ENCODE results near the gene EME2. TPM values are rescaled to one million over a fixed set of nuclear protein-coding genes. Genes with fewer than 3 reads are reported as not detected.

EME2 gene
- total and polyA plus RNA-seq, 2 of the 13 experiments (the other 11 are each of a cell fraction or from before 2014, with no cell fraction given), result 4.4 to 7.6 TPM

DNA sequence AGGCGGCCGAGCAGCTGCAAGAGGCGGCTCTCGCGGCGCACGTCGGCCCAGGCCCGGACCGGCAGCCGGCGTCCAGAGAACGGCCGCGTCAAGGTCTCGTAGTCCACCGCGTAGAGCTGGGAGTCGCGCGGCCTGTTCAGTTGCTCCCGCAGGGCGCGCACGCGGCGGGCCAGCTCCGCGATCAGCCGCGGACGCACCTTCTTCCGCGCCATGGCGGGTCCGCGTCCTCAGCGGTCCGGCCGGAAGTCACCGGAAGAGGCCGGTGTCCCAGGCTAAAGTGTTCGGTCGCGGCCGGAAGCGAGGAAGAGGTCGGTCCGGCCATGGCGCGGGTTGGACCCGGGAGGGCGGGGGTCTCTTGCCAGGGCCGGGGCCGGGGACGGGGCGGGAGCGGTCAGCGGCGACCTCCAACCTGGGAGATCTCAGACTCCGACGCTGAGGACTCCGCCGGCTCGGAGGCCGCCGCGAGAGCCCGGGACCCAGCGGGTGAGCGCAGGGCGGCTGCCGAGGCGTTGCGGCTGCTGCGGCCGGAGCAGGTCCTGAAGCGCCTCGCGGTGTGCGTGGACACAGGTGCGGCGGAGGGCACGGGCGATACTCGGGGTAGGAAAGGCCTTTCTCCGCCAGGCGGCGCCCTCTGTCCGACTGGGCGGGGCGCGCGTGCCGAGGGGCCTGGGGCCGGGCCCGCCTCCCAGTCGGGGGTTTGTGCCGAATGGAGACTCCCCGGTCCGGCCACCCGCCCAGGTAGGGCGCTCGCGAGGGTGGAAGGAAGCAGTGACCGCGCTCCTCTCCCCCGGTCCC is 495 bp downstream of the EME2 start, which contains the start of gene MRPS34 (continued):
- peak; percentile 6; the same call in 1 of the 2 replicates for TF ChIP-seq ZNF878 (CRISPR knock-in tag; IDR thresholded peaks at IDR 0.05)
- TF ChIP-seq ZNF350 (CRISPR knock-in tag; IDR thresholded peaks at IDR 0.05; ENCODE audit: borderline replicate concordance, low read depth), result no peak
- TF ChIP-seq SOX13 (IDR thresholded peaks at IDR 0.05), result no peak
- 0 out of 4 replicates have a peak, but pooled peaks of 1 of the 2 experiments have one; percentile 32 for TF ChIP-seq SOX13 (CRISPR knock-in tag; conservative IDR thresholded peaks at IDR 0.05 in 1 of 2, IDR thresholded peaks at IDR 0.05 in 1 of 2)
- TF ChIP-seq, protein P1, sequence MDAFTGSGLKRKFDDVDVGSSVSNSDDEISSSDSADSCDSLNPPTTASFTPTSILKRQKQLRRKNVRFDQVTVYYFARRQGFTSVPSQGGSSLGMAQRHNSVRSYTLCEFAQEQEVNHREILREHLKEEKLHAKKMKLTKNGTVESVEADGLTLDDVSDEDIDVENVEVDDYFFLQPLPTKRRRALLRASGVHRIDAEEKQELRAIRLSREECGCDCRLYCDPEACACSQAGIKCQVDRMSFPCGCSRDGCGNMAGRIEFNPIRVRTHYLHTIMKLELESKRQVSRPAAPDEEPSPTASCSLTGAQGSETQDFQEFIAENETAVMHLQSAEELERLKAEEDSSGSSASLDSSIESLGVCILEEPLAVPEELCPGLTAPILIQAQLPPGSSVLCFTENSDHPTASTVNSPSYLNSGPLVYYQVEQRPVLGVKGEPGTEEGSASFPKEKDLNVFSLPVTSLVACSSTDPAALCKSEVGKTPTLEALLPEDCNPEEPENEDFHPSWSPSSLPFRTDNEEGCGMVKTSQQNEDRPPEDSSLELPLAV (CRISPR knock-in tag; conservative IDR thresholded peaks at IDR 0.05; ENCODE audit: low read depth), result no peak
- peak; percentile 69 for TF ChIP-seq XRCC5 (optimal IDR thresholded peaks at IDR 0.05; ENCODE audit: low read length)
- peak in 1 of 2 experiments; percentile 21; a peak in 1 of 4 replicates for TF ChIP-seq EP300 (IDR thresholded peaks at IDR 0.05; ENCODE audit: low read depth in 2 of 2, low read length in 2 of 2)
- no peak for TF ChIP-seq EP300 (CRISPR knock-in tag; IDR thresholded peaks at IDR 0.05; ENCODE audit: borderline replicate concordance)
- peak; percentile 83; the same call in 1 of the 2 replicates for TF ChIP-seq ZNF768 (CRISPR knock-in tag; IDR thresholded peaks at IDR 0.05)
- 0 out of 2 replicates have a peak, but pooled peaks have one; percentile 14 for TF ChIP-seq ZNF816 (CRISPR knock-in tag; IDR thresholded peaks at IDR 0.05; ENCODE audit: borderline replicate concordance)
- no peak for TF ChIP-seq ZBTB1 (CRISPR knock-in tag; IDR thresholded peaks at IDR 0.05; ENCODE audit: borderline replicate concordance)
- peak; percentile 8; the same call in 1 of the 2 replicates for TF ChIP-seq THRA (CRISPR knock-in tag; IDR thresholded peaks at IDR 0.05; ENCODE audit: borderline replicate concordance)
- TF ChIP-seq ZNF724P (CRISPR knock-in tag; IDR thresholded peaks at IDR 0.05; ENCODE audit: borderline replicate concordance), result peak; percentile 69; the same call in 1 of the 2 replicates
- no peak for TF ChIP-seq ZNF569 (CRISPR knock-in tag; IDR thresholded peaks at IDR 0.05; ENCODE audit: borderline replicate concordance)
- TF ChIP-seq ZNF337 (CRISPR knock-in tag; IDR thresholded peaks at IDR 0.05; ENCODE audit: borderline replicate concordance, low read depth), result no peak
- TF ChIP-seq SOX6 (IDR thresholded peaks at IDR 0.05), result no peak
- peak; percentile 8; the same call in 1 of the 2 replicates for TF ChIP-seq SOX6 (CRISPR knock-in tag; IDR thresholded peaks at IDR 0.05)
- no peak for TF ChIP-seq TRIM24 (CRISPR knock-in tag; IDR thresholded peaks at IDR 0.05)
- TF ChIP-seq NFIC (IDR thresholded peaks at IDR 0.05; ENCODE audit: low read length), result no peak
- no peak for TF ChIP-seq ZNF17 (CRISPR knock-in tag; IDR thresholded peaks at IDR 0.05)
- peak; percentile 80; the same call in 1 of the 2 replicates for TF ChIP-seq ZNF839 (CRISPR knock-in tag; IDR thresholded peaks at IDR 0.05; ENCODE audit: borderline replicate concordance)
- no peak for TF ChIP-seq RFX1 (IDR thresholded peaks at IDR 0.05)
- TF ChIP-seq TFAP4 (IDR thresholded peaks at IDR 0.05; ENCODE audit: borderline replicate concordance, low read depth), result peak; percentile 6; the same call in 1 of the 2 replicates
- no peak for TF ChIP-seq TIGD3 (CRISPR knock-in tag; IDR thresholded peaks at IDR 0.05; ENCODE audit: borderline replicate concordance)

Data from HepG2 (cell line).